ENCODE data around the gene CENPO. TPM values are rescaled to one million over a fixed set of nuclear protein-coding genes. Genes with fewer than 3 reads are reported as not detected.
A peak's percentile ranks its signal among the peaks of the same experiment; 100 is the strongest.

CENPO gene
- total RNA-seq, 1 experiment from 2014 or later: 38.6 TPM

DNA sequence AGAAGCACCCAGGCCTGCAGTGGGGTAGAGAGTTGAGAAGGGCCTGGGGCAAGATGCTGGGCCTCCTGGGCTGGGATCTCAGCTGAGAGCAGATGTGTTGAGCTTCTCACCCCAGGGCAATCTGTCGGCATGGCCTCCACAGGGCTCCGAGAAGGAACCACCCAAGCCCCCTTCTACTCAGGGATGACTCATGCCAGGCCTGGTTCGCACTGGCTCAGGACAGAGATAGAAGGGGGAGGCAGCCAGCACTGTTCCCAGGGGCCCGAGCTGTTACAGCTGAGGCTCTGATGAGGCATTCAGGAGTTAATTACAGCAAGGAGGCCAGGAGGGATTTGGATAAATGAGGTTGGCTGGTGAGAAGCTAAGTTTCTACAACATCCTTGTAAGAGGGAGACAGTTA lies 62.5 kb downstream of the CENPO start:
- H3K27me3 Mint-ChIP-seq (ENCODE audit: low read depth): no peaks in the 10 kb centered on the region

More for the DNA sequence above, 62.5 kb downstream of the CENPO start:
- no peak for DNase-seq (ENCODE audit: low spot score)
- no peak for TF ChIP-seq ZBTB21 (CRISPR knock-in tag; IDR thresholded peaks at IDR 0.05; ENCODE audit: borderline replicate concordance)
- TF ChIP-seq, protein P1, sequence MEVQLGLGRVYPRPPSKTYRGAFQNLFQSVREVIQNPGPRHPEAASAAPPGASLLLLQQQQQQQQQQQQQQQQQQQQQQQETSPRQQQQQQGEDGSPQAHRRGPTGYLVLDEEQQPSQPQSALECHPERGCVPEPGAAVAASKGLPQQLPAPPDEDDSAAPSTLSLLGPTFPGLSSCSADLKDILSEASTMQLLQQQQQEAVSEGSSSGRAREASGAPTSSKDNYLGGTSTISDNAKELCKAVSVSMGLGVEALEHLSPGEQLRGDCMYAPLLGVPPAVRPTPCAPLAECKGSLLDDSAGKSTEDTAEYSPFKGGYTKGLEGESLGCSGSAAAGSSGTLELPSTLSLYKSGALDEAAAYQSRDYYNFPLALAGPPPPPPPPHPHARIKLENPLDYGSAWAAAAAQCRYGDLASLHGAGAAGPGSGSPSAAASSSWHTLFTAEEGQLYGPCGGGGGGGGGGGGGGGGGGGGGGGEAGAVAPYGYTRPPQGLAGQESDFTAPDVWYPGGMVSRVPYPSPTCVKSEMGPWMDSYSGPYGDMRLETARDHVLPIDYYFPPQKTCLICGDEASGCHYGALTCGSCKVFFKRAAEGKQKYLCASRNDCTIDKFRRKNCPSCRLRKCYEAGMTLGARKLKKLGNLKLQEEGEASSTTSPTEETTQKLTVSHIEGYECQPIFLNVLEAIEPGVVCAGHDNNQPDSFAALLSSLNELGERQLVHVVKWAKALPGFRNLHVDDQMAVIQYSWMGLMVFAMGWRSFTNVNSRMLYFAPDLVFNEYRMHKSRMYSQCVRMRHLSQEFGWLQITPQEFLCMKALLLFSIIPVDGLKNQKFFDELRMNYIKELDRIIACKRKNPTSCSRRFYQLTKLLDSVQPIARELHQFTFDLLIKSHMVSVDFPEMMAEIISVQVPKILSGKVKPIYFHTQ (CRISPR knock-in tag; IDR thresholded peaks at IDR 0.05): no peak
- TF ChIP-seq, protein P2, sequence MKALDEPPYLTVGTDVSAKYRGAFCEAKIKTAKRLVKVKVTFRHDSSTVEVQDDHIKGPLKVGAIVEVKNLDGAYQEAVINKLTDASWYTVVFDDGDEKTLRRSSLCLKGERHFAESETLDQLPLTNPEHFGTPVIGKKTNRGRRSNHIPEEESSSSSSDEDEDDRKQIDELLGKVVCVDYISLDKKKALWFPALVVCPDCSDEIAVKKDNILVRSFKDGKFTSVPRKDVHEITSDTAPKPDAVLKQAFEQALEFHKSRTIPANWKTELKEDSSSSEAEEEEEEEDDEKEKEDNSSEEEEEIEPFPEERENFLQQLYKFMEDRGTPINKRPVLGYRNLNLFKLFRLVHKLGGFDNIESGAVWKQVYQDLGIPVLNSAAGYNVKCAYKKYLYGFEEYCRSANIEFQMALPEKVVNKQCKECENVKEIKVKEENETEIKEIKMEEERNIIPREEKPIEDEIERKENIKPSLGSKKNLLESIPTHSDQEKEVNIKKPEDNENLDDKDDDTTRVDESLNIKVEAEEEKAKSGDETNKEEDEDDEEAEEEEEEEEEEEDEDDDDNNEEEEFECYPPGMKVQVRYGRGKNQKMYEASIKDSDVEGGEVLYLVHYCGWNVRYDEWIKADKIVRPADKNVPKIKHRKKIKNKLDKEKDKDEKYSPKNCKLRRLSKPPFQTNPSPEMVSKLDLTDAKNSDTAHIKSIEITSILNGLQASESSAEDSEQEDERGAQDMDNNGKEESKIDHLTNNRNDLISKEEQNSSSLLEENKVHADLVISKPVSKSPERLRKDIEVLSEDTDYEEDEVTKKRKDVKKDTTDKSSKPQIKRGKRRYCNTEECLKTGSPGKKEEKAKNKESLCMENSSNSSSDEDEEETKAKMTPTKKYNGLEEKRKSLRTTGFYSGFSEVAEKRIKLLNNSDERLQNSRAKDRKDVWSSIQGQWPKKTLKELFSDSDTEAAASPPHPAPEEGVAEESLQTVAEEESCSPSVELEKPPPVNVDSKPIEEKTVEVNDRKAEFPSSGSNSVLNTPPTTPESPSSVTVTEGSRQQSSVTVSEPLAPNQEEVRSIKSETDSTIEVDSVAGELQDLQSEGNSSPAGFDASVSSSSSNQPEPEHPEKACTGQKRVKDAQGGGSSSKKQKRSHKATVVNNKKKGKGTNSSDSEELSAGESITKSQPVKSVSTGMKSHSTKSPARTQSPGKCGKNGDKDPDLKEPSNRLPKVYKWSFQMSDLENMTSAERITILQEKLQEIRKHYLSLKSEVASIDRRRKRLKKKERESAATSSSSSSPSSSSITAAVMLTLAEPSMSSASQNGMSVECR (CRISPR knock-in tag; IDR thresholded peaks at IDR 0.05; ENCODE audit: borderline replicate concordance): no peak
- no peak for TF ChIP-seq MXD4 (CRISPR knock-in tag; IDR thresholded peaks at IDR 0.05; ENCODE audit: borderline replicate concordance)
- TF ChIP-seq, protein P3, sequence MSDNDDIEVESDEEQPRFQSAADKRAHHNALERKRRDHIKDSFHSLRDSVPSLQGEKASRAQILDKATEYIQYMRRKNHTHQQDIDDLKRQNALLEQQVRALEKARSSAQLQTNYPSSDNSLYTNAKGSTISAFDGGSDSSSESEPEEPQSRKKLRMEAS (CRISPR knock-in tag; IDR thresholded peaks at IDR 0.05): no peak
- TF ChIP-seq, protein P4, sequence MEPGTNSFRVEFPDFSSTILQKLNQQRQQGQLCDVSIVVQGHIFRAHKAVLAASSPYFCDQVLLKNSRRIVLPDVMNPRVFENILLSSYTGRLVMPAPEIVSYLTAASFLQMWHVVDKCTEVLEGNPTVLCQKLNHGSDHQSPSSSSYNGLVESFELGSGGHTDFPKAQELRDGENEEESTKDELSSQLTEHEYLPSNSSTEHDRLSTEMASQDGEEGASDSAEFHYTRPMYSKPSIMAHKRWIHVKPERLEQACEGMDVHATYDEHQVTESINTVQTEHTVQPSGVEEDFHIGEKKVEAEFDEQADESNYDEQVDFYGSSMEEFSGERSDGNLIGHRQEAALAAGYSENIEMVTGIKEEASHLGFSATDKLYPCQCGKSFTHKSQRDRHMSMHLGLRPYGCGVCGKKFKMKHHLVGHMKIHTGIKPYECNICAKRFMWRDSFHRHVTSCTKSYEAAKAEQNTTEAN (CRISPR knock-in tag; IDR thresholded peaks at IDR 0.05): no peak
- TF ChIP-seq FOXK1 (CRISPR knock-in tag; IDR thresholded peaks at IDR 0.05): no peak
- TF ChIP-seq GTF2I (CRISPR knock-in tag; conservative IDR thresholded peaks at IDR 0.05): no peak
- TF ChIP-seq, protein P5, sequence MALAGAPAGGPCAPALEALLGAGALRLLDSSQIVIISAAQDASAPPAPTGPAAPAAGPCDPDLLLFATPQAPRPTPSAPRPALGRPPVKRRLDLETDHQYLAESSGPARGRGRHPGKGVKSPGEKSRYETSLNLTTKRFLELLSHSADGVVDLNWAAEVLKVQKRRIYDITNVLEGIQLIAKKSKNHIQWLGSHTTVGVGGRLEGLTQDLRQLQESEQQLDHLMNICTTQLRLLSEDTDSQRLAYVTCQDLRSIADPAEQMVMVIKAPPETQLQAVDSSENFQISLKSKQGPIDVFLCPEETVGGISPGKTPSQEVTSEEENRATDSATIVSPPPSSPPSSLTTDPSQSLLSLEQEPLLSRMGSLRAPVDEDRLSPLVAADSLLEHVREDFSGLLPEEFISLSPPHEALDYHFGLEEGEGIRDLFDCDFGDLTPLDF (CRISPR knock-in tag; IDR thresholded peaks at IDR 0.05): no peak
- no peak for TF ChIP-seq SMAD3 (CRISPR knock-in tag; IDR thresholded peaks at IDR 0.05; ENCODE audit: borderline replicate concordance)
- TF ChIP-seq, protein P6, sequence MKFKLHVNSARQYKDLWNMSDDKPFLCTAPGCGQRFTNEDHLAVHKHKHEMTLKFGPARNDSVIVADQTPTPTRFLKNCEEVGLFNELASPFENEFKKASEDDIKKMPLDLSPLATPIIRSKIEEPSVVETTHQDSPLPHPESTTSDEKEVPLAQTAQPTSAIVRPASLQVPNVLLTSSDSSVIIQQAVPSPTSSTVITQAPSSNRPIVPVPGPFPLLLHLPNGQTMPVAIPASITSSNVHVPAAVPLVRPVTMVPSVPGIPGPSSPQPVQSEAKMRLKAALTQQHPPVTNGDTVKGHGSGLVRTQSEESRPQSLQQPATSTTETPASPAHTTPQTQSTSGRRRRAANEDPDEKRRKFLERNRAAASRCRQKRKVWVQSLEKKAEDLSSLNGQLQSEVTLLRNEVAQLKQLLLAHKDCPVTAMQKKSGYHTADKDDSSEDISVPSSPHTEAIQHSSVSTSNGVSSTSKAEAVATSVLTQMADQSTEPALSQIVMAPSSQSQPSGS (CRISPR knock-in tag; IDR thresholded peaks at IDR 0.05; ENCODE audit: borderline replicate concordance, low read depth): no peak
- TF ChIP-seq ZNF671 (CRISPR knock-in tag; IDR thresholded peaks at IDR 0.05): no peak
- no peak for TF ChIP-seq ZNF317 (CRISPR knock-in tag; IDR thresholded peaks at IDR 0.05; ENCODE audit: borderline replicate concordance, low read depth)
- TF ChIP-seq ELF4 (CRISPR knock-in tag; IDR thresholded peaks at IDR 0.05; ENCODE audit: low read depth): no peak
- TF ChIP-seq, protein P7, sequence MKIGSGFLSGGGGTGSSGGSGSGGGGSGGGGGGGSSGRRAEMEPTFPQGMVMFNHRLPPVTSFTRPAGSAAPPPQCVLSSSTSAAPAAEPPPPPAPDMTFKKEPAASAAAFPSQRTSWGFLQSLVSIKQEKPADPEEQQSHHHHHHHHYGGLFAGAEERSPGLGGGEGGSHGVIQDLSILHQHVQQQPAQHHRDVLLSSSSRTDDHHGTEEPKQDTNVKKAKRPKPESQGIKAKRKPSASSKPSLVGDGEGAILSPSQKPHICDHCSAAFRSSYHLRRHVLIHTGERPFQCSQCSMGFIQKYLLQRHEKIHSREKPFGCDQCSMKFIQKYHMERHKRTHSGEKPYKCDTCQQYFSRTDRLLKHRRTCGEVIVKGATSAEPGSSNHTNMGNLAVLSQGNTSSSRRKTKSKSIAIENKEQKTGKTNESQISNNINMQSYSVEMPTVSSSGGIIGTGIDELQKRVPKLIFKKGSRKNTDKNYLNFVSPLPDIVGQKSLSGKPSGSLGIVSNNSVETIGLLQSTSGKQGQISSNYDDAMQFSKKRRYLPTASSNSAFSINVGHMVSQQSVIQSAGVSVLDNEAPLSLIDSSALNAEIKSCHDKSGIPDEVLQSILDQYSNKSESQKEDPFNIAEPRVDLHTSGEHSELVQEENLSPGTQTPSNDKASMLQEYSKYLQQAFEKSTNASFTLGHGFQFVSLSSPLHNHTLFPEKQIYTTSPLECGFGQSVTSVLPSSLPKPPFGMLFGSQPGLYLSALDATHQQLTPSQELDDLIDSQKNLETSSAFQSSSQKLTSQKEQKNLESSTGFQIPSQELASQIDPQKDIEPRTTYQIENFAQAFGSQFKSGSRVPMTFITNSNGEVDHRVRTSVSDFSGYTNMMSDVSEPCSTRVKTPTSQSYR (CRISPR knock-in tag; IDR thresholded peaks at IDR 0.05): no peak
- no peak for TF ChIP-seq SMAD4 (CRISPR knock-in tag; IDR thresholded peaks at IDR 0.05)
- no peak for ATAC-seq
- POLR2A ChIA-PET: no interaction called here
- Mint-ChIP-seq H3K36me3 (peaks cover 6% of the 10 kb centered on the region; the same call in 1 of the 2 replicates), H3K9me3 (no peaks in the 10 kb centered on the region), H3K4me3 (no peak overlapping the region), H3K27ac (0 out of 2 replicates have a peak overlapping the region, but pooled peaks have one; percentile 6), H3K4me1 (no peaks in the 10 kb centered on the region)
- CTCF ChIA-PET: no interaction called here
